Measurements from ENCODE around the gene PSMC3IP.
"Not testable (repeated sequence)": the region's sequence is repeated elsewhere in the genome, so short reads cannot be mapped to it uniquely, and the experiment has no call there.

The PSMC3IP gene

DNA sequence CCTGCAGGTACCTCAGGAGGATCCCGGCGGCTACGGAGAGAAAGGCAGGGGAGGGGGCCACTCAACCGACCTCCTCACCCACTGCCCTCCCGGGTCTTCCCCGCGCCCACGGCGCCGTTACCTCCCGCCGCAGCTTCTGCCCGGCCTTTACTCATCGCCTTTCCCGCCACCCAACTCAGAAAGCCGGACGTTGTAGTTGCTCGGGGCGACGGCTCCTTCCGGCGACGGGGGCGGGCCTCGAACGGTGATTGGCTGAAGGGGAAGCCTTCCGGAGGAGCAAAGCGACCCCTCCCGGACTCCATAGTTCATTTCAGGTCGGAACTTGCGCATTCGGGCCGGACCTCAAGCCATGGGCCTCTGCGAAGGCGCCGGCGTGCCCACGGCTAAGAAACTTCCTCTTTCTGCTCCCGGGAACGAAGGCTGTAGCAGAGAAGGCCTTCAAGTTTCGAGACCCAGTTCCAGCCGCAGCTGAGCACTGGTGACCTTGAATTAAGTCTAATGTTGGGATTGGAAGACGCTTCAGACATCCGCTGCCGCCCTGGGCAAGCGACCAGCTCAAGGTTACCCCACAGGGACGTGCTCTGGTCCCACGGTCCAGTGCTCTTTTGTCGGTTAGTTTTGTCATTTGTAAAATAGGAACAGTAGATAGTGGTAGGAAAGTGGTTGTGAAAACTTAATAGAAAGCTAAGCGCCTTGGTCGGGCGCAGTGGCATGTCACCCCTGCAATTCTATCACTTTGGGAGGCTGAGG is at the start of gene PSMC3IP:
Gene PSMC3IP (minus strand): TSS at position 198 of the 750 bp plus-strand sequence. CDS start 43 bp downstream, at position 155.
- DNase-seq: peak; percentile 50

GRCh38 chr17:42623732-42624596 is 46.4 kb upstream of the PSMC3IP start:
- DNase-seq: peak; percentile 76

- no peak for DNase-seq
Measured at GRCh38 chr17:42623271-42623670, 45.7 kb upstream of the PSMC3IP start.

DNA sequence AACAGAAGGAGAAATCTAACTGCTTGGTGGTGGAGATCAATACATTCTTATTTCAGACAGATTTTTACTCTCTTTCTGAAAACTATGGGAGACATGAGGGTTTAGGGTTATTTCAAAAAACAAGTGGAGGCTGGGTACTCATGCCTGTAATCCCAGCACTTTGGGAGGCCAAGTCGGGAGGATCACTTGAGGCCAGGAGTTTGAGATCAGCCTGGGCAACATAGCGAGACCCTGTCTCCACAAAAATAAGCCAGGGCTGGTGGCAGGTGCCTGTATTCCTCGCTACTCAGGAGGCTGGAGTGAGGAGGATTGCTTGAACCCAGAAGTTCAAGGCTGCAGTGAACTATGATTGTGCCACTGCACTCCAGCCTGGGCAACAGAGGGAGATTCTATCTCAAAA is 44.5 kb upstream of the PSMC3IP start:
- not testable (repeated sequence) for DNase-seq

DNA sequence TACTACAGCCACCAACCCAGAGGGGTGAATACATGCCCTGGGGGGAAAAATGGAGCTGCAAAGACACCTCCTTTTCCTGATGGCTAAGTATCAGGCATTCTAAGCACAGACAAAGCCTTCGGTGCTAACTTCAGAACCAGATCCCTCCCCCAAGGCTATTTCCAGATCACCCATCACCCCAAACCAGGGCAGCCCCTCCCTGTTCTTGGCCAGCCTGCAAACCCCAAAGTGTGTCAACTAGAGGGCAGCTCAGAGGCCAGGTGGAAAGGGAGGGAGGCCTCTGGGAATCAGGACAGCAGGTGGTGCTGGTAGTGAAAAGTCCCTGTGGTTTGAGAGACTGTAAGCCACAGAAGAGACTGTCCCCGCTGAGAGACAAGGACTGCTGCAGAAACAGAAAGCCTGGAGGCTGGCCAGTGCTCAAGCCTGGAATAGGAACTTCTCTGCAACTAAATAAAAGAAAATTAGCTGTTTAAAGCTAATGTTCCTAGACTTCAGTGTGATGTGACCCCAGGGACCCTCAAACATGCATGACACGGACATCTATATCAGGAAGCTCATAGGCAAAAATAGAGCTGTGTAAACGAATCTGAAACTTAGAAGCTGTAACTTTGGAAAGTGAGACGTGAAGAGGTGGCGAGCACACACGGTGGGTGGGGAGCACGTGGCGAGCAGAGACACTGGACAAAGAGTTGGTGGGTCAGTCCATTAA is 41.1 kb upstream of the PSMC3IP start:
- no peak for DNase-seq

GRCh38 chr17:42617956-42618431 is 40.5 kb upstream of the PSMC3IP start:
- DNase-seq: no peak

DNA sequence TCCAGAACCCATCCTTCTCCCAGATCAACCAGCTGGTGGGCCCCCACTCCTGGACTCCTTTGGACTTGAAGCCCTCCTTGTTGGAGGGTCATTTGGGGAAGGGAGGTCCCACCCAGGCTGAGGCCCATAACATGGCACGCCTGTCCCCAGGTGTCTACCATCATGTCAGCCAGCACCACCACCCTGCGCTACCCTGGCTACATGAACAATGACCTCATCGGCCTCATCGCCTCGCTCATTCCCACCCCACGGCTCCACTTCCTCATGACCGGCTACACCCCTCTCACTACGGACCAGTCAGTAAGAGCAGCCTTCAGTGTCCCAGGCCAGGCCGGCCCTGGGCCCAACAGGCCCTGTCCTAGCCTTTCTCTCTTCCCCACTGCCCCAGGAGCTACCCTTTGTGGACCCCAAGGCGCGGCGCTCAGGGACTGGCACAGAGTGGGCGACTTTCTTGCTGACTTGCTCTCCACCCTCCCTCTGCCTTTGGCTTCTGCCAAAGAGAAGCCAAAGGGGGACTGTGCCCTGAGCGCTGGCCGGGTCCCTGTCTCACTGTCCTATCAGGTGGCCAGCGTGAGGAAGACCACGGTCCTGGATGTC is 36.3 kb upstream of the PSMC3IP start:
- DNase-seq: no peak

GRCh38 chr17:42612013-42612412 is 34.5 kb upstream of the PSMC3IP start:
- DNase-seq: no peak

GRCh38 chr17:42609814-42610801 is 32.6 kb upstream of the PSMC3IP start:
- not testable (repeated sequence) for DNase-seq

DNA sequence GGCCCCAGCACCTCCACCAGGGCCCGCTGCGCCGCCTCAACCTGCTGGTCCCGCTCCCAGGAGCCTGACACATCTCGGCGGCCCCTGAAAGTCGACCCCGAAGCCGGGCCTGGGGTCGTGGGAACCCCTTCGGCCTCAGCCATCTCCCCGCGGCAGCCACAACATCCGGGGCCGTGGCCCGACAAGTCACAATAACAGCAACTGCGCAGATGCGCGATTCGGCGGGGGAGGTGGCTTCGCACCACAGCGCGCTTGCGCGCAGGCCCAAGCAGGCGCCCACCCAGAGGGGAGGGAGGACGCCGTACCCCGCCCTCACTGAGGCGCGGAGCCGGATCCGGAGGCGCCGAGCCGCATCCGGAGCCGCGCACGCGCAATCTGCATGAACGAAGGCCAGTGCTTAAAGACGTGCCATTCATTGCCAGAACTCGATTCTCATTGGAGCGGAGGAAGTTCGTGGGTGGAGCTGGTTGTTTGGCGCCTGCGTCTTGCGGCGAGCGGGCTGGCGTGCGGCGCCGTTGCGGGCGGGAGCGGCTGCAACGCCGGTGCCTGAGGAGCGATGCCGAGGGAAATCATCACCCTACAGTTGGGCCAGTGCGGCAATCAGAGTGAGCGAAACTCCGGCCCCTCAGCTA is 31.8 kb upstream of the PSMC3IP start, which contains the start of the genes RETREG3 and TUBG1:
Gene RETREG3 (minus strand): TSS at position 193 of the 632 bp plus-strand sequence. CDS start 50 bp downstream, at position 143.
Gene TUBG1 (plus strand): TSS at position 502 of the 632 bp plus-strand sequence. CDS start 55 bp downstream, at position 557.
- DNase-seq: peak; percentile 89

DNA sequence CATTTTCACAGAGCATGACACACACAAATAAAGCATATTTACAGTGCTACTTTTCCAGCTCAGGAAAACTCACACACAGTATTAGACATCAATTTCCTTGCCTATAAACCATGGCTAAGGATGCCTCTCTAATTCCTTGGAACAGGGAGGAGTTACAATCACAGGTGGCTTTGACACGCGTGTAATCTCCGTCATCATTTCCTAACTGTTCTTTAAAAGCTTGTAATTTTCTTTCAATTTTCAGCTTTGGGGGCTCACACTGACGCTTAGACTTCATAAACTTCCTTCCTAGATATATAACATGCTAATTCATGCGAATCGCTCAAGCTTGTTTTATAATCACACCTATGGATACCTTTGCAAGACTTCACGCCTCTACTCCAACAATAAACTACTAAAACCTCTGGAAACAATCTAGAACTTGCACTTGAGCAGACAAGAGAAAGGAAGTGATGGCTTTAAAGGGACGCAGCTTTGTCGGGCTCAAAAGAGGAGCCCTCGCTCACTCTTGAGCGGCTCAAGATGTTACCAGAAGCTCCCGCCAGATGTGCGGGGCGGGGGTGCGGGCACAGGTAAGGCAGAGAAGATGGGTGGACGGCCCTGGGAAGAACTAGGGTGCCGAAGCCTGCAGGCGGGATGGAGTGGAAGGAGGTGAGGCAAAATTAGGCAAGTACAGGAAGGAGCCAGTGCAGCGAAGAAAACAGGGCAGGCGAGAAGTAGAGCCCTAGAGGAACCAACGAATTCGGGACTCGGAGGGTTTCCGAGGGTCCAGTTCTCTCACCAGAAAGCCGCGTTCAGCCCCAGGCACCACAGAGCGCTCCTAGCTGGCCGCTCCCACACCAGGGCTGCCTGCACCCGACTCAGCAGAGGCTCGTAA is 31.0 kb upstream of the PSMC3IP start:
- no peak for DNase-seq

DNA sequence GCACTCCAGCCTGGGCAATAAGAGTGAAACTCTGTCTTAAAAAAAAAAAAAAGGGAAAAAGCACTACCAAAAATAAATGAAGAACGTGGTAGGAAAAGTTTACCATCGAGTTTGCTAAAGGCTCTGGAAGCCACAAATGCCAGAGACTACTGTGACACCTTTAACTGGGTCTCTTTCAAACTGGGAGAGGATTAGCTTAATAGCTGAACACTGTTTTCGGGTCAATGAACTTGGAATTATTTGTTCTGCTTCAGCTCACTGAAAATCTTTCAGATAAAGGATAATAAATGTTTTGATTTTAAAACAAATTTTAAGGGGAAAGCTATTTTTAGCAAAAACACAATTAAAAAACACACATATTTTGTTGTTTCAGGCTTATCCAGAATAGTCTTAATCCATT is 30.2 kb upstream of the PSMC3IP start:
- no peak for DNase-seq

- DNase-seq: no peak
Measured at GRCh38 chr17:42603318-42603717, 25.8 kb upstream of the PSMC3IP start.

GRCh38 chr17:42598905-42599304 is 21.4 kb upstream of the PSMC3IP start:
- peak; percentile 52 for DNase-seq

DNA sequence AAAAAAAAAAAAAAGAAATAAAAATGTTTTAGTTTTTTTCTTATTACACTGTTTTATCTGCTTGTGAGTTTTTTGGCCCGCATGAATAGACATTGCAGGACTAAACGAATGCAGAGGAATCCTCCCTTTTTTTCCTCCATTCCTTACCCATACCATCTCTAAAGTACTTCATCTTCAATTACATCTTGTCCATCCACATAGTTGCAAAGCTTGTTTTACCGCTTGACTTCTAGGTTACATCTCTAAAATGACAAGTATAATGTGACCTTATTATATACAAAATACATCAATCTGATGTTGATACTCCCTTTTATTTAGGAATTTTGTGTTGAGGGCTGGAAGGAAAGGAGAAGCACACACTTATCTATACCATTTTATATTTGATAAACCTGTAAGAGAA is 18.9 kb upstream of the PSMC3IP start:
- no peak for DNase-seq

DNA sequence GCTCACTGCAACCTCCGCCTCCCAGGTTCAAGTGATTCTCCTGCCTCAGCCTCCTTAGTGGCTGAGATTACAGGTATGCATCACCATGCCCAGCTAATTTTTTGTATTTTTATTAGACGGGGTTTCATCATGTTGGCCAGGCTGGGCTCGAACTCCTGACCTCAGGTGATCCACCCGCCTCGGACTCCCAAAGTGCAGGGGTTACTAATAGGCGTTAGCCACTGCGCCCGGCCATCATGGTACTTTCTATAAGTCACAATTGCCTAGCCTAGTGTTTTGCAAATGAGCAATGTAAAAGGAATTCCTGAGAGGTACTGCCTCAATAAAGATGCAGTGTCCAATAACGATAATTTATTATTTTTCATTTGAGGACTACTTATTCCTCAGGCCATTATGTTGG is 13.9 kb upstream of the PSMC3IP start:
- DNase-seq: no peak

- DNase-seq: no peak
Measured at GRCh38 chr17:42590886-42591285, 13.4 kb upstream of the PSMC3IP start.

- DNase-seq: no peak
Measured at GRCh38 chr17:42586514-42587230, 9.1 kb upstream of the PSMC3IP start.

GRCh38 chr17:42585353-42585752 is 7.8 kb upstream of the PSMC3IP start:
- DNase-seq: no peak

Measured in NCI-H2029 treated with DMSO at 0.1 percent for 48 hours (cell line).